Measurements from ENCODE around the gene TNS3.

DNA sequence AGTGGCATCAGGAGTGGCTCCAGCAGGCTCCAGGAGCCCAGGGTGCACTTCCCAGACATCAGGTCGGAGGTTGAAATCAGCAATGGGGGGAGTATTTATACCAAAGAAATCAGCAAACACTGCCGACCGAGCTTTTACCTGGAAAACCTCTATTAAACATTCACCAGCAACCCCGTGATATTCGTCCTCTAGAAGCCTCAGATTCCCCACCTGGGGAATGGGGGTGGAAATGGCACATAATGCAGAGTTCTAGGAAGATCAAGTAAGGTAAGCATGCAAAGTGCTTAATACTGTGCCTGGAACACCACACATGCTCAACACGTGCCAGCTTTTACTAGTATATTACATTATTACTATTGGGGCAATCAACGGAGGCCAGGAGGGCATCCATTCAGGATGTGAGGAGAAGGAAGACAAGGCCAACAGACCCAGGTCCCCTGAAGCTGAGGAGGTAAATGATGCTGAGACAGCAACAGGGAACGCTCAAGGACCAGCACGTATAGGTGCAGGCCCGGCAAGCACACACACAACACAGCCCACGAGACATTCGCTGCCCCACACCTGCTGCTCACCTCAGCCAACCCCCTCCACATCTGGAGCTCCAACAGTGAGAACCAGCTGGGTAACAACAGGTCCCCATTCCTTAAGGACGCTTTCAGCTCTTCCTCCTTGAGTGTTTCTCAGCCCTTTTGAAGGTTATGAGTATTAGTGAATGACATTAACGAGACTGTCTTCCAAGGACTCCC lies 125.5 kb downstream of the TNS3 start:
- no peak for TF ChIP-seq POLR2AphosphoS5 (IDR thresholded peaks at IDR 0.05)
- TF ChIP-seq, protein P1, sequence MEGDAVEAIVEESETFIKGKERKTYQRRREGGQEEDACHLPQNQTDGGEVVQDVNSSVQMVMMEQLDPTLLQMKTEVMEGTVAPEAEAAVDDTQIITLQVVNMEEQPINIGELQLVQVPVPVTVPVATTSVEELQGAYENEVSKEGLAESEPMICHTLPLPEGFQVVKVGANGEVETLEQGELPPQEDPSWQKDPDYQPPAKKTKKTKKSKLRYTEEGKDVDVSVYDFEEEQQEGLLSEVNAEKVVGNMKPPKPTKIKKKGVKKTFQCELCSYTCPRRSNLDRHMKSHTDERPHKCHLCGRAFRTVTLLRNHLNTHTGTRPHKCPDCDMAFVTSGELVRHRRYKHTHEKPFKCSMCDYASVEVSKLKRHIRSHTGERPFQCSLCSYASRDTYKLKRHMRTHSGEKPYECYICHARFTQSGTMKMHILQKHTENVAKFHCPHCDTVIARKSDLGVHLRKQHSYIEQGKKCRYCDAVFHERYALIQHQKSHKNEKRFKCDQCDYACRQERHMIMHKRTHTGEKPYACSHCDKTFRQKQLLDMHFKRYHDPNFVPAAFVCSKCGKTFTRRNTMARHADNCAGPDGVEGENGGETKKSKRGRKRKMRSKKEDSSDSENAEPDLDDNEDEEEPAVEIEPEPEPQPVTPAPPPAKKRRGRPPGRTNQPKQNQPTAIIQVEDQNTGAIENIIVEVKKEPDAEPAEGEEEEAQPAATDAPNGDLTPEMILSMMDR (IDR thresholded peaks at IDR 0.05 in 8 of 11, conservative IDR thresholded peaks at IDR 0.05 in 3 of 11), result no peak

Measured in spleen (tissue), 7 donors.